Neural progenitor cell (in vitro differentiated cells): ENCODE measurements around the gene PROSER3.
"Not testable (repeated sequence)": the region's sequence is repeated elsewhere in the genome, so short reads cannot be mapped to it uniquely, and the experiment has no call there.

ENCODE experiments used
- CTCF ChIP-seq: fragments of 200-600 bp; sonication (generic); IDR thresholded peaks from 2 replicates; pipeline ENCODE4 v1.5.1; 2017; ENCODE audit warnings: antibody characterized with exemption, mild to moderate bottlenecking
- EZH2 ChIP-seq: fragments of 200-600 bp; sonication (generic); IDR thresholded peaks from 2 replicates; pipeline ENCODE4 v1.6.1; 2017; ENCODE audit warnings: antibody characterized with exemption, mild to moderate bottlenecking, moderate library complexity

- TF ChIP-seq CTCF, EZH2: not testable (repeated sequence)
Measured at GRCh38 chr19:35795564-35795963, 37.6 kb downstream of the PROSER3 start.
